ENCODE measurements around the gene CACNB4.

CACNB4 gene

DNA sequence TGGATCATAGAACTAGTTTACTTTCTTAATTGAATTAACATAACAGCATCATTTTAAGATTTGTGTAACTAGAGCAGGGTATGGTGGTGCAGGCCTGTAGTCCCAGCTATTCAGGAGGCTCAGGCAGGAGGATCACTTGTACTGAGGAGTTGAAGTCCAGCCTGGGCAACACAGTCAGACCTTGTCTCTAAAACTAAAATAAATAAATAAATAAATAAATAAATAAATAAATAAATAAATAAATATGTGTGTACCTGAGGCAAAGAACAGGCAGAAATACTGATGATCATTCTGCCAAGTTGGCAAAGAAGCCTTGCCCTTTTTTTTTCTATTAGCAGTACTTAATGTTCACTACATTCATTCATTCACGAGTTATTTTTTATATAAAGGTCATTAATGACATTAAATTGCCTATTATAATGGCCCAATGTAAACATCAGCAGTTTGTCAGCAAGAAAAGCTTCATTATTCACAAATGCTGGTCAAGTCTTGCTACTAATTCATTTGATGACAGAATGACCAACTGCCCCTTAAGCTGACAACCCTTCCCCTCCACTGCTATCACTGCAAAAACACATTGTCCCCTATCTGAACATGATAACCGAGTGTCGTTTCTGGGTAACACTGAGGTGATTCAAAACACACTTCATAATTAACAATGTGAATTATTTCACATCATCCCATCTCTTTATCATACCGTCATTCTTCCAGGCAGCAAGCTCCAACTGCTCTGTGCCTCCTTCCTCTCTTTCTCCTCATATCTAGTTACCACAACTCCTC, 309.6 kb downstream of the CACNB4 start:
- no peak overlapping the region for H3K4me3 ChIP-seq (ENCODE audit: low read length)
- DNase-seq (ENCODE audit: low read depth) = no peak
- TF ChIP-seq, protein P1, sequence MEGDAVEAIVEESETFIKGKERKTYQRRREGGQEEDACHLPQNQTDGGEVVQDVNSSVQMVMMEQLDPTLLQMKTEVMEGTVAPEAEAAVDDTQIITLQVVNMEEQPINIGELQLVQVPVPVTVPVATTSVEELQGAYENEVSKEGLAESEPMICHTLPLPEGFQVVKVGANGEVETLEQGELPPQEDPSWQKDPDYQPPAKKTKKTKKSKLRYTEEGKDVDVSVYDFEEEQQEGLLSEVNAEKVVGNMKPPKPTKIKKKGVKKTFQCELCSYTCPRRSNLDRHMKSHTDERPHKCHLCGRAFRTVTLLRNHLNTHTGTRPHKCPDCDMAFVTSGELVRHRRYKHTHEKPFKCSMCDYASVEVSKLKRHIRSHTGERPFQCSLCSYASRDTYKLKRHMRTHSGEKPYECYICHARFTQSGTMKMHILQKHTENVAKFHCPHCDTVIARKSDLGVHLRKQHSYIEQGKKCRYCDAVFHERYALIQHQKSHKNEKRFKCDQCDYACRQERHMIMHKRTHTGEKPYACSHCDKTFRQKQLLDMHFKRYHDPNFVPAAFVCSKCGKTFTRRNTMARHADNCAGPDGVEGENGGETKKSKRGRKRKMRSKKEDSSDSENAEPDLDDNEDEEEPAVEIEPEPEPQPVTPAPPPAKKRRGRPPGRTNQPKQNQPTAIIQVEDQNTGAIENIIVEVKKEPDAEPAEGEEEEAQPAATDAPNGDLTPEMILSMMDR (conservative IDR thresholded peaks at IDR 0.05; ENCODE audit: low read depth, low read length) = no peak

DNA sequence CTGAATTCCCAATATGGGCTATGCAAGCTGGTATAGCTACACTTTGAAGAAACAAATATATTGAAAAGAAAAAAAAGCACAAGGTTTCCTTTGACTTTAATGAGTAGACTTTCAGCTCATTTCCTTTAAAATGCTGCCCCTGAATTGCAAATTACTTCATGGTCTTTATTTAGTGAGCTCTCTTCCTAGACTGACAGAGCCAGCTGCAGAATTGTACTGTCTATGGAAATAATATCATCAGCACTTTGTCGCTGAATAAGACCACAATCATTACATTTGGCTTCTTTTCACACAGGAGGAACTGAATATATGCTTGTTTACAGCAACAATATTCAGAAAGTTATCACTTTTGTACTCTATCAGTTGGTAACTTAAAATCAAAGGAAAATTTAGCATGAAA, 312.4 kb downstream of the CACNB4 start:
- no peak overlapping the region for H3K4me3 ChIP-seq (ENCODE audit: low read length)
- no peak for DNase-seq (ENCODE audit: low read depth)
- TF ChIP-seq, protein P1 (conservative IDR thresholded peaks at IDR 0.05; ENCODE audit: low read depth, low read length) = no peak

DNA sequence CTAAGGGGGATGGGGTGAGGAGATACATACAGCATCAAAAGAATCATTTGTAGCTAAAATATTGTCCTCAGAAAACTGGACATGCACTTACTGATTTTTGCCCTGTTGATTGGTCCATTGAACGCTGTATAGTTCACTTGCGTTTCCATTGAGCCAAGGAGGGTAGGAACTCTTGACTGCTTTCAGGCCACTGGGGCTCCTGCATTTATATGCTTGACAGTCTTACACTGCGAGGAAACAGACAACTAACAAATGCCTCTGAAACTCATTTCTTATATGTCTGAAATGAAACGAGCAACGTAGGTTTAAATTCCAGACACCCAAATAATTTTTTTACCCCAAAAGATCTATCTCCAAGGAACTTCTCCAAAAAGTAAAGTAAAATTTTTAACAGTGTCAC, 312.8 kb downstream of the CACNB4 start:
- no peak for DNase-seq (ENCODE audit: low read depth)
- TF ChIP-seq, protein P1 (conservative IDR thresholded peaks at IDR 0.05; ENCODE audit: low read depth, low read length) = no peak

DNA sequence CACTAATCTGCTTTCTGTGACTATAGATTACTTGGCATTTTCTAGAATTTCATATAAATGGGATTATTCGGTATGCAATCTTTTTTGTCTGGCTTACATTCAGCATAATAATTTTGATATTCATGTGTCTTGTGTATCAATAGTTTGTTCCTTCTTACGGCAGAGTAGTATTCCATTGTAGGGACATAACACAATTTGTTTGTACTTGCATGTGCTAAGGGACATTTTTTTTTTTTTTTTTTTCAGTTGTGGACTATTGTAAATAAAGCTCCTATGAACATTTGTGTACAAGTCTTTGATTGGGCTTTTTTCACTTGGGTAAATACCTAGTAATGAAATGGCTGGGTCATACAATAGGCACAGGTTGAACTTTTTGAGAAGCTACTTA, 315.7 kb downstream of the CACNB4 start:
- TF ChIP-seq, protein P1 (conservative IDR thresholded peaks at IDR 0.05; ENCODE audit: low read depth, low read length) = no peak
- H3K4me3 ChIP-seq (ENCODE audit: low read length) = no peak overlapping the region
- no peak for DNase-seq (ENCODE audit: low read depth)

More for the DNA sequence above, 312.8 kb downstream of the CACNB4 start:
- no peak overlapping the region for H3K4me3 ChIP-seq (ENCODE audit: low read length)

Measured in retinal pigment epithelial cell (primary cell).